IMR-90 (cell line): ENCODE results near the gene PPM1G. TPM values are rescaled to one million over a fixed set of nuclear protein-coding genes. Genes with fewer than 3 reads are reported as not detected.

ENCODE experiments used
- ATAC-seq: fragments of 200-7000 bp; cut with Tn5 transposase; 2 replicates; pipeline ENCODE4 v1.9.1; 2020; ENCODE audit warnings: low read depth, mild to moderate bottlenecking, moderate library complexity
- BruUV-seq: library from RNA; stranded (reverse); fragments of 400-500 nt; replicated peaks from 2 replicates; lab custom pipeline; 2021; lab: Mats Ljungman, UMichigan
- CTCF ChIA-PET: fragments of 300-600 bp; formaldehyde crosslinking; extraction: SDS; loops from one replicate; lab custom pipeline; 2021; ENCODE audit warnings: antibody characterized with exemption; lab: Yijun Ruan, JAX
- POLR2A ChIA-PET: fragments of 300-600 bp; sonication (Branson Sonifier 250); formaldehyde crosslinking; loops from one replicate; lab custom pipeline; 2022; ENCODE audit warnings: antibody characterized with exemption; ENCODE audit not compliant: unreplicated experiment; lab: Charles Lee
- DNase-seq: peaks from one replicate; pipeline ENCODE4 v3.0.0; 2013
- H2AFZ ChIP-seq: replicated peaks from 2 replicates; pipeline ENCODE3; 2013; ENCODE audit warnings: low read length, mild to moderate bottlenecking; ENCODE audit not compliant: poor library complexity
- H2AK5ac ChIP-seq: 2 replicates; pipeline ENCODE4 v1.6.1; 2013; ENCODE audit warnings: low read depth, low read length, inconsistent platforms
- H2AK9ac ChIP-seq: replicated peaks from 2 replicates; pipeline ENCODE3; 2013; ENCODE audit warnings: mild to moderate bottlenecking, low read depth, low read length, moderate library complexity; ENCODE audit not compliant: poor library complexity
- H2BK120ac ChIP-seq: 2 replicates; pipeline ENCODE4 v1.6.1; 2013; ENCODE audit warnings: low read depth, low read length, inconsistent platforms
- H2BK15ac ChIP-seq: 3 replicates; pipeline ENCODE4 v1.6.1; 2013; ENCODE audit warnings: low read depth, low read length, inconsistent platforms
- H2BK20ac ChIP-seq: 2 replicates; pipeline ENCODE4 v1.6.1; 2013; ENCODE audit warnings: low read depth, mild to moderate bottlenecking, inconsistent platforms, low read length, moderate library complexity
- H2BK5ac ChIP-seq: 2 replicates; pipeline ENCODE4 v1.6.1; 2013; ENCODE audit warnings: mild to moderate bottlenecking, low read depth, low read length, inconsistent platforms; ENCODE audit not compliant: poor library complexity, severe bottlenecking
- H3K14ac ChIP-seq: replicated peaks from 2 replicates; pipeline ENCODE4 v1.6.1; 2013; ENCODE audit warnings: low read depth, low read length, inconsistent platforms
- H3K18ac ChIP-seq: 2 replicates; pipeline ENCODE4 v1.6.1; 2013; ENCODE audit warnings: low read depth, low read length, control low read depth
- H3K23ac ChIP-seq: 2 replicates; pipeline ENCODE4 v1.6.1; 2013; ENCODE audit warnings: low read depth, low read length, inconsistent platforms
- H3K27ac ChIP-seq: 2 replicates; pipeline ENCODE4 v1.5.1; 2013; ENCODE audit warnings: mild to moderate bottlenecking, control low read depth, low read length; ENCODE audit not compliant: insufficient read depth
- H3K27me3 ChIP-seq: 2 replicates; pipeline ENCODE4 v1.6.1; 2013; ENCODE audit warnings: low read length; ENCODE audit not compliant: control insufficient read depth, insufficient read depth
- H3K36me3 ChIP-seq: 2 replicates; pipeline ENCODE4 v1.6.1; 2013; ENCODE audit warnings: low read length, mixed read lengths; ENCODE audit not compliant: control insufficient read depth, insufficient read depth
- H3K4ac ChIP-seq: 2 replicates; pipeline ENCODE4 v1.6.1; 2013; ENCODE audit warnings: low read depth, low read length, inconsistent platforms
- H3K4me1 ChIP-seq: 2 replicates; pipeline ENCODE4 v1.6.1; 2013; ENCODE audit warnings: low read length, mixed read lengths; ENCODE audit not compliant: control insufficient read depth, insufficient read depth
- H3K4me2 ChIP-seq: 2 replicates; pipeline ENCODE4 v1.6.1; 2013; ENCODE audit warnings: low read depth, mild to moderate bottlenecking, control low read depth, low read length, moderate library complexity
- H3K4me3 ChIP-seq: 2 replicates; pipeline ENCODE4 v1.5.1; 2013; ENCODE audit warnings: low read depth, mild to moderate bottlenecking, control low read depth, low read length, moderate library complexity; ENCODE audit not compliant: insufficient read depth
- H3K56ac ChIP-seq: 2 replicates; pipeline ENCODE4 v1.6.1; 2013; ENCODE audit warnings: low read length, inconsistent platforms; ENCODE audit not compliant: insufficient read depth; ENCODE audit errors: extremely low read depth
- H3K79me1 ChIP-seq, 2 experiments: 2 replicates each; pipeline ENCODE4 v1.6.1; 2013; ENCODE audit warnings: low read length in 2 of 2, inconsistent platforms in 1 of 2, low read depth in 1 of 2
- H3K9ac ChIP-seq: 2 replicates; pipeline ENCODE4 v1.6.1; 2013; ENCODE audit warnings: low read depth, low read length, control low read depth
- H3K9me1 ChIP-seq: 2 replicates; pipeline ENCODE4 v1.6.1; 2013; ENCODE audit warnings: low read length, inconsistent platforms; ENCODE audit not compliant: insufficient read depth
- H3K9me3 ChIP-seq: 2 replicates; pipeline ENCODE4 v1.6.1; 2013; ENCODE audit warnings: low read length; ENCODE audit not compliant: control insufficient read depth, insufficient read depth
- H4K20me1 ChIP-seq: 2 replicates; pipeline ENCODE4 v1.6.1; 2013; ENCODE audit warnings: low read length, inconsistent platforms; ENCODE audit not compliant: insufficient read depth
- H4K5ac ChIP-seq: 2 replicates; pipeline ENCODE4 v1.6.1; 2013; ENCODE audit warnings: mild to moderate bottlenecking, low read depth, low read length, control low read depth
- H4K8ac ChIP-seq, 2 experiments: 2 replicates each; pipeline ENCODE4 v1.6.1; 2013; ENCODE audit warnings: low read depth in 2 of 2, low read length in 2 of 2, control low read depth in 1 of 2, inconsistent platforms in 1 of 2
- H4K91ac ChIP-seq: 2 replicates; pipeline ENCODE4 v1.6.1; 2013; ENCODE audit warnings: low read depth, low read length, inconsistent platforms; ENCODE audit not compliant: insufficient read depth
- BHLHE40 ChIP-seq: fragments of 150-350 bp; IDR thresholded peaks from 2 replicates; pipeline ENCODE4 v1.6.1; 2016; ENCODE audit warnings: mild to moderate bottlenecking, low read depth, low read length
- CEBPB ChIP-seq: IDR thresholded peaks from 2 replicates; pipeline ENCODE4 v1.6.1; 2012; ENCODE audit warnings: low read depth, low read length, improper control_type of control experiment
- CHD1 ChIP-seq: IDR thresholded peaks from 2 replicates; pipeline ENCODE4 v1.6.1; 2012; ENCODE audit warnings: low read depth, low read length, improper control_type of control experiment
- CTCF ChIP-seq: conservative IDR thresholded peaks from 2 replicates; pipeline ENCODE4 v1.5.1; 2012; ENCODE audit warnings: mild to moderate bottlenecking, low read depth, low read length, improper control_type of control experiment
- FOS ChIP-seq: fragments of 150-350 bp; IDR thresholded peaks from 2 replicates; pipeline ENCODE4 v1.6.1; 2016; ENCODE audit warnings: low read depth, low read length
- MAFK ChIP-seq: IDR thresholded peaks from 2 replicates; pipeline ENCODE4 v1.6.1; 2012; ENCODE audit warnings: low read depth, low read length, improper control_type of control experiment
- MAZ ChIP-seq: IDR thresholded peaks from 2 replicates; pipeline ENCODE4 v1.6.1; 2012; ENCODE audit warnings: low read depth, mild to moderate bottlenecking, low read length, improper control_type of control experiment, moderate library complexity, borderline replicate concordance
- MXI1 ChIP-seq: IDR thresholded peaks from 2 replicates; pipeline ENCODE4 v1.6.1; 2012; ENCODE audit warnings: low read depth, mild to moderate bottlenecking, low read length, moderate library complexity, borderline replicate concordance
- NFE2L2 ChIP-seq: fragments of 150-350 bp; IDR thresholded peaks from 2 replicates; pipeline ENCODE4 v1.6.1; 2016; ENCODE audit warnings: low read depth, mild to moderate bottlenecking, low read length
- RAD21 ChIP-seq: IDR thresholded peaks from 2 replicates; pipeline ENCODE4 v1.6.1; 2012; ENCODE audit warnings: low read length, improper control_type of control experiment
- RCOR1 ChIP-seq: IDR thresholded peaks from 2 replicates; pipeline ENCODE4 v1.6.1; 2012; ENCODE audit warnings: mild to moderate bottlenecking, low read length, improper control_type of control experiment; ENCODE audit not compliant: insufficient replicate concordance
- SMC3 ChIP-seq: fragments of 150-350 bp; IDR thresholded peaks from 2 replicates; pipeline ENCODE4 v1.6.1; 2016; ENCODE audit warnings: low read depth, mild to moderate bottlenecking, antibody characterized with exemption, low read length, moderate library complexity
- USF2 ChIP-seq: fragments of 150-350 bp; IDR thresholded peaks from 2 replicates; pipeline ENCODE4 v1.6.1; 2017; ENCODE audit warnings: mild to moderate bottlenecking, antibody characterized with exemption, low read length, low read depth
- WGBS, 2 experiments: methylation state at CpG; one replicate each; pipeline versions ENCODE4 v1.1.5 to v1.1.7; 2013; ENCODE audit warnings: missing lambda C conversion rate in 2 of 2; ENCODE audit not compliant: insufficient read length in 1 of 2; ENCODE audit errors: extremely low coverage in 2 of 2; 5-methylcytosine and 5-hydroxymethylcytosine counted together
- dilution Hi-C: fragments of 300-500 bp; cut with HindIII; formaldehyde crosslinking; loops from one replicate; pipeline ENCODE4 v1.14.3; 2018; ENCODE audit warnings: low sequenced_read_pairs; ENCODE audit not compliant: unreplicated experiment
- in situ Hi-C: fragments of 300-500 bp; cut with MboI; formaldehyde crosslinking; loops from 3 replicates; pipeline ENCODE4 v1.14.3; 2019; ENCODE audit warnings: low sequenced_read_pairs, inconsistent platforms, mixed read lengths
- intact Hi-C: fragments of 100-400 bp; cut with micrococcal nuclease; formaldehyde crosslinking; loops from 2 replicates; pipeline ENCODE4 v1.10.0; 2022
- polyA plus RNA-seq, 3 experiments: library from polyadenylated mRNA; depleted of rRNA; stranded (reverse); fragments of >200 nt; gene quantifications; 2 replicates each; pipeline ENCODE4 v1.2.3, GENCODE V29; 2012; ENCODE audit warnings: low replicate concordance in 1 of 3
- total RNA-seq: library from RNA; depleted of rRNA; stranded (reverse); fragments of >200 nt; gene quantifications from 2 replicates; pipeline ENCODE4 v1.2.3, GENCODE V29; 2012
- TF ChIP-seq, protein P1 (sequence below): fragments of 150-350 bp; IDR thresholded peaks from 2 replicates; pipeline ENCODE4 v1.6.1; 2016; ENCODE audit warnings: low read depth, mild to moderate bottlenecking, low read length, moderate library complexity, borderline replicate concordance

PPM1G gene
- total and polyA plus RNA-seq, 2 of the 4 experiments (the other 2 are of a cell fraction), result 57.6 to 95.9 TPM

DNA sequence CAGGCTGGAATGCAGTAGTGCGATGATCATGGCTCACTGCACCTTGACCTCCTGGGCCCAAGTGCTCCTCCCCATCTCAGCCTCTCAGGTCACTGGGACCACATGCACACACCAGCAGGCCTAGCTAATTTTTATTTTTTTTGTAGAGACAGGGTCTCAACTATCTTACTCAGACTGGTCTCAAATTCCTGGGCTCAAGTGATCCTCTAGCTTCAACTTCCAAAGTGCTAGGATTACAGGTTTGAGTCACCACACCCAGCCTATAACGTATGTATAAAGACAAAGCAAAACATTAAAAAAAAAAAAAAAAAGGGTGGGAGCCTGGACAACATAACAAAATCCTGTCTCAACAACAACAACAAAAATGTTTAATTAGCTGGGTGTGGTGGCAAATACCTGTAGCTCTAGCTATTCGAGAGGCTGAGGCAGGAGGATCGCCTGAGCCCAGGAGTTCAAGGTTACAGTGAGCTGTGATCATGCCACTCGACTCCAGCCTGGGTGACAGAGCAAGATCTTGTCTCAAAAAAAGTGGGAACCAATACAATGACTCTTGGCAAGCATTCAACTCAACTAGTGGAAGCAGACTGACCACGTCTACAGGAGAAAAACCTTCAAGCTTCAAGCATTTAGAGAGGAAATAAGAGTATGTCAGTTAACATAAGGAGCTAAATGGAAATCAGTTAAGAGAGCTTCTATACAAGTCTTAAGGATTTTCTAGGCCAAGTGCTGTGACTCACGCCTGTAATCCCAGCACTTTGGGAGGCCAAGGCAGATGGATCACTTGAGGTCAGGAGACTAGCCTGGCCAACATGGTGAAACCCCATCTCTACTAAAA lies 55.4 kb downstream of the PPM1G start:
- Histone ChIP-seq H4K20me1 (no peaks in the 10 kb centered on the region; the same call in 1 of the 2 replicates), H4K91ac (no peak overlapping the region), H3K9ac (no peak overlapping the region), H2BK20ac (no peak overlapping the region), H3K36me3 (no peaks in the 10 kb centered on the region), H3K4me1 (peaks cover 8% of the 10 kb centered on the region), H3K56ac (no peak overlapping the region), H3K9me1 (no peaks in the 10 kb centered on the region; the same call in 1 of the 2 replicates), H2BK5ac (peak overlapping the region; percentile 33), H3K14ac (no peak overlapping the region), H2BK120ac (no peak overlapping the region), H3K79me1 (peaks cover 21 to 50% of the 10 kb centered on the region in 2 experiments), H2AFZ (no peak overlapping the region), H3K27ac (no peak overlapping the region), H2BK15ac (no peak overlapping the region), H3K4me3 (no peak overlapping the region), H3K4me2 (peak overlapping the region; percentile 35; the same call in 1 of the 2 replicates), H4K8ac (no peak overlapping the region), H3K18ac (no peak overlapping the region), H3K23ac (0 out of 2 replicates have a peak overlapping the region, but pooled peaks have one; percentile 45), H2AK5ac (peak overlapping the region; percentile 24; the same call in 1 of the 2 replicates), H3K4ac (no peak overlapping the region), H3K9me3 (no peaks in the 10 kb centered on the region), H3K27me3 (no peaks in the 10 kb centered on the region), H4K5ac (no peak overlapping the region), H2AK9ac (peak overlapping the region; percentile 50)
- 80% methylated on average over 1 of the region's 7 CpGs; no CpG with 5 or more reads in 1 of the 2 experiments for WGBS, 2 experiments
- ChIA-PET POLR2A (no interaction called here), CTCF (interaction anchor here (0.6 kb wide), 1 partner anchor 16 kb away, joined by 3 read pairs; no protein-coding TSS in a partner anchor)
- ATAC-seq (no peak), DNase-seq (peak; percentile 58)
- dilution Hi-C loops, result no loop called here
- no TSS peak for BruUV-seq
- intact Hi-C loops, result no loop called here
- in situ Hi-C loops, result no loop called here
- TF ChIP-seq MAFK, result no peak
- no peak for TF ChIP-seq CHD1
- TF ChIP-seq, protein P1, sequence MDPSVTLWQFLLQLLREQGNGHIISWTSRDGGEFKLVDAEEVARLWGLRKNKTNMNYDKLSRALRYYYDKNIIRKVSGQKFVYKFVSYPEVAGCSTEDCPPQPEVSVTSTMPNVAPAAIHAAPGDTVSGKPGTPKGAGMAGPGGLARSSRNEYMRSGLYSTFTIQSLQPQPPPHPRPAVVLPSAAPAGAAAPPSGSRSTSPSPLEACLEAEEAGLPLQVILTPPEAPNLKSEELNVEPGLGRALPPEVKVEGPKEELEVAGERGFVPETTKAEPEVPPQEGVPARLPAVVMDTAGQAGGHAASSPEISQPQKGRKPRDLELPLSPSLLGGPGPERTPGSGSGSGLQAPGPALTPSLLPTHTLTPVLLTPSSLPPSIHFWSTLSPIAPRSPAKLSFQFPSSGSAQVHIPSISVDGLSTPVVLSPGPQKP, result no peak
- TF ChIP-seq BHLHE40, result no peak
- no peak for TF ChIP-seq USF2
- no peak for TF ChIP-seq MXI1
- TF ChIP-seq RAD21, result no peak
- TF ChIP-seq MAZ, result no peak
- TF ChIP-seq FOS, result no peak
- no peak for TF ChIP-seq SMC3
- TF ChIP-seq CEBPB, result no peak
- no peak for TF ChIP-seq RCOR1
- TF ChIP-seq NFE2L2, result no peak
- TF ChIP-seq CTCF, result no peak
